GM23248 (cell line): ENCODE measurements around the gene NCAN.

Source experiments
- EZH2 ChIP-seq: fragments of 200-600 bp; sonication (generic); IDR thresholded peaks from 2 replicates; pipeline ENCODE4 v1.6.1; 2018; ENCODE audit warnings: antibody characterized with exemption, mild to moderate bottlenecking; ENCODE audit not compliant: insufficient read depth, poor library complexity, severe bottlenecking
- EZH2phosphoT487 ChIP-seq: fragments of 200-600 bp; sonication (generic); IDR thresholded peaks from 2 replicates; pipeline ENCODE4 v1.6.1; 2018; ENCODE audit warnings: antibody characterized with exemption, moderate library complexity, mild to moderate bottlenecking, low read depth; ENCODE audit not compliant: insufficient read depth

GRCh38 chr19:19203012-19203856 lies 8.5 kb upstream of the NCAN start, which contains the start of gene NR2C2AP:
- TF ChIP-seq EZH2 (no peak), EZH2phosphoT487 (no peak)
